IMR-90 (cell line): ENCODE data around the gene TSPAN31. TPM values are rescaled to one million over a fixed set of nuclear protein-coding genes. Genes with fewer than 3 reads are reported as not detected.

Experiments used
- ATAC-seq: fragments of 200-7000 bp; cut with Tn5 transposase; 2 replicates; pipeline ENCODE4 v1.9.1; 2020; ENCODE audit warnings: low read depth, mild to moderate bottlenecking, moderate library complexity
- BruUV-seq: library from RNA; stranded (reverse); fragments of 400-500 nt; replicated peaks from 2 replicates; lab custom pipeline; 2021; lab: Mats Ljungman, UMichigan
- CTCF ChIA-PET: fragments of 300-600 bp; formaldehyde crosslinking; extraction: SDS; loops from one replicate; lab custom pipeline; 2021; ENCODE audit warnings: antibody characterized with exemption; lab: Yijun Ruan, JAX
- POLR2A ChIA-PET: fragments of 300-600 bp; sonication (Branson Sonifier 250); formaldehyde crosslinking; loops from one replicate; lab custom pipeline; 2022; ENCODE audit warnings: antibody characterized with exemption; ENCODE audit not compliant: unreplicated experiment; lab: Charles Lee
- DNase-seq: peaks from one replicate; pipeline ENCODE4 v3.0.0; 2013
- H2AFZ ChIP-seq: replicated peaks from 2 replicates; pipeline ENCODE3; 2013; ENCODE audit warnings: low read length, mild to moderate bottlenecking; ENCODE audit not compliant: poor library complexity
- H2AK5ac ChIP-seq: 2 replicates; pipeline ENCODE4 v1.6.1; 2013; ENCODE audit warnings: low read depth, low read length, inconsistent platforms
- H2AK9ac ChIP-seq: replicated peaks from 2 replicates; pipeline ENCODE3; 2013; ENCODE audit warnings: mild to moderate bottlenecking, low read depth, low read length, moderate library complexity; ENCODE audit not compliant: poor library complexity
- H2BK120ac ChIP-seq: 2 replicates; pipeline ENCODE4 v1.6.1; 2013; ENCODE audit warnings: low read depth, low read length, inconsistent platforms
- H2BK15ac ChIP-seq: 3 replicates; pipeline ENCODE4 v1.6.1; 2013; ENCODE audit warnings: low read depth, low read length, inconsistent platforms
- H2BK20ac ChIP-seq: 2 replicates; pipeline ENCODE4 v1.6.1; 2013; ENCODE audit warnings: low read depth, mild to moderate bottlenecking, inconsistent platforms, low read length, moderate library complexity
- H2BK5ac ChIP-seq: 2 replicates; pipeline ENCODE4 v1.6.1; 2013; ENCODE audit warnings: mild to moderate bottlenecking, low read depth, low read length, inconsistent platforms; ENCODE audit not compliant: poor library complexity, severe bottlenecking
- H3K14ac ChIP-seq: replicated peaks from 2 replicates; pipeline ENCODE4 v1.6.1; 2013; ENCODE audit warnings: low read depth, low read length, inconsistent platforms
- H3K18ac ChIP-seq: 2 replicates; pipeline ENCODE4 v1.6.1; 2013; ENCODE audit warnings: low read depth, low read length, control low read depth
- H3K23ac ChIP-seq: 2 replicates; pipeline ENCODE4 v1.6.1; 2013; ENCODE audit warnings: low read depth, low read length, inconsistent platforms
- H3K27ac ChIP-seq: 2 replicates; pipeline ENCODE4 v1.5.1; 2013; ENCODE audit warnings: mild to moderate bottlenecking, control low read depth, low read length; ENCODE audit not compliant: insufficient read depth
- H3K27me3 ChIP-seq: 2 replicates; pipeline ENCODE4 v1.6.1; 2013; ENCODE audit warnings: low read length; ENCODE audit not compliant: control insufficient read depth, insufficient read depth
- H3K36me3 ChIP-seq: 2 replicates; pipeline ENCODE4 v1.6.1; 2013; ENCODE audit warnings: low read length, mixed read lengths; ENCODE audit not compliant: control insufficient read depth, insufficient read depth
- H3K4ac ChIP-seq: 2 replicates; pipeline ENCODE4 v1.6.1; 2013; ENCODE audit warnings: low read depth, low read length, inconsistent platforms
- H3K4me1 ChIP-seq: 2 replicates; pipeline ENCODE4 v1.6.1; 2013; ENCODE audit warnings: low read length, mixed read lengths; ENCODE audit not compliant: control insufficient read depth, insufficient read depth
- H3K4me2 ChIP-seq: 2 replicates; pipeline ENCODE4 v1.6.1; 2013; ENCODE audit warnings: low read depth, mild to moderate bottlenecking, control low read depth, low read length, moderate library complexity
- H3K4me3 ChIP-seq: 2 replicates; pipeline ENCODE4 v1.5.1; 2013; ENCODE audit warnings: low read depth, mild to moderate bottlenecking, control low read depth, low read length, moderate library complexity; ENCODE audit not compliant: insufficient read depth
- H3K56ac ChIP-seq: 2 replicates; pipeline ENCODE4 v1.6.1; 2013; ENCODE audit warnings: low read length, inconsistent platforms; ENCODE audit not compliant: insufficient read depth; ENCODE audit errors: extremely low read depth
- H3K79me1 ChIP-seq, 2 experiments: 2 replicates each; pipeline ENCODE4 v1.6.1; 2013; ENCODE audit warnings: low read length in 2 of 2, inconsistent platforms in 1 of 2, low read depth in 1 of 2
- H3K9ac ChIP-seq: 2 replicates; pipeline ENCODE4 v1.6.1; 2013; ENCODE audit warnings: low read depth, low read length, control low read depth
- H3K9me1 ChIP-seq: 2 replicates; pipeline ENCODE4 v1.6.1; 2013; ENCODE audit warnings: low read length, inconsistent platforms; ENCODE audit not compliant: insufficient read depth
- H3K9me3 ChIP-seq: 2 replicates; pipeline ENCODE4 v1.6.1; 2013; ENCODE audit warnings: low read length; ENCODE audit not compliant: control insufficient read depth, insufficient read depth
- H4K20me1 ChIP-seq: 2 replicates; pipeline ENCODE4 v1.6.1; 2013; ENCODE audit warnings: low read length, inconsistent platforms; ENCODE audit not compliant: insufficient read depth
- H4K5ac ChIP-seq: 2 replicates; pipeline ENCODE4 v1.6.1; 2013; ENCODE audit warnings: mild to moderate bottlenecking, low read depth, low read length, control low read depth
- H4K8ac ChIP-seq, 2 experiments: 2 replicates each; pipeline ENCODE4 v1.6.1; 2013; ENCODE audit warnings: low read depth in 2 of 2, low read length in 2 of 2, control low read depth in 1 of 2, inconsistent platforms in 1 of 2
- H4K91ac ChIP-seq: 2 replicates; pipeline ENCODE4 v1.6.1; 2013; ENCODE audit warnings: low read depth, low read length, inconsistent platforms; ENCODE audit not compliant: insufficient read depth
- BHLHE40 ChIP-seq: fragments of 150-350 bp; IDR thresholded peaks from 2 replicates; pipeline ENCODE4 v1.6.1; 2016; ENCODE audit warnings: mild to moderate bottlenecking, low read depth, low read length
- CEBPB ChIP-seq: IDR thresholded peaks from 2 replicates; pipeline ENCODE4 v1.6.1; 2012; ENCODE audit warnings: low read depth, low read length, improper control_type of control experiment
- CHD1 ChIP-seq: IDR thresholded peaks from 2 replicates; pipeline ENCODE4 v1.6.1; 2012; ENCODE audit warnings: low read depth, low read length, improper control_type of control experiment
- CTCF ChIP-seq: conservative IDR thresholded peaks from 2 replicates; pipeline ENCODE4 v1.5.1; 2012; ENCODE audit warnings: mild to moderate bottlenecking, low read depth, low read length, improper control_type of control experiment
- FOS ChIP-seq: fragments of 150-350 bp; IDR thresholded peaks from 2 replicates; pipeline ENCODE4 v1.6.1; 2016; ENCODE audit warnings: low read depth, low read length
- MAFK ChIP-seq: IDR thresholded peaks from 2 replicates; pipeline ENCODE4 v1.6.1; 2012; ENCODE audit warnings: low read depth, low read length, improper control_type of control experiment
- MAZ ChIP-seq: IDR thresholded peaks from 2 replicates; pipeline ENCODE4 v1.6.1; 2012; ENCODE audit warnings: low read depth, mild to moderate bottlenecking, low read length, improper control_type of control experiment, moderate library complexity, borderline replicate concordance
- MXI1 ChIP-seq: IDR thresholded peaks from 2 replicates; pipeline ENCODE4 v1.6.1; 2012; ENCODE audit warnings: low read depth, mild to moderate bottlenecking, low read length, moderate library complexity, borderline replicate concordance
- NFE2L2 ChIP-seq: fragments of 150-350 bp; IDR thresholded peaks from 2 replicates; pipeline ENCODE4 v1.6.1; 2016; ENCODE audit warnings: low read depth, mild to moderate bottlenecking, low read length
- POLR2A ChIP-seq: IDR thresholded peaks from 2 replicates; pipeline ENCODE4 v1.6.1; 2012; ENCODE audit warnings: mild to moderate bottlenecking, low read depth, low read length
- RAD21 ChIP-seq: IDR thresholded peaks from 2 replicates; pipeline ENCODE4 v1.6.1; 2012; ENCODE audit warnings: low read length, improper control_type of control experiment
- RCOR1 ChIP-seq: IDR thresholded peaks from 2 replicates; pipeline ENCODE4 v1.6.1; 2012; ENCODE audit warnings: mild to moderate bottlenecking, low read length, improper control_type of control experiment; ENCODE audit not compliant: insufficient replicate concordance
- RFX5 ChIP-seq: IDR thresholded peaks from 2 replicates; pipeline ENCODE4 v1.8.0; 2012; ENCODE audit warnings: low read depth, mild to moderate bottlenecking, low read length, moderate library complexity
- SMC3 ChIP-seq: fragments of 150-350 bp; IDR thresholded peaks from 2 replicates; pipeline ENCODE4 v1.6.1; 2016; ENCODE audit warnings: low read depth, mild to moderate bottlenecking, antibody characterized with exemption, low read length, moderate library complexity
- USF2 ChIP-seq: fragments of 150-350 bp; IDR thresholded peaks from 2 replicates; pipeline ENCODE4 v1.6.1; 2017; ENCODE audit warnings: mild to moderate bottlenecking, antibody characterized with exemption, low read length, low read depth
- WGBS, 2 experiments: methylation state at CpG; one replicate each; pipeline versions ENCODE4 v1.1.5 to v1.1.7; 2013; ENCODE audit warnings: missing lambda C conversion rate in 2 of 2; ENCODE audit not compliant: insufficient read length in 1 of 2; ENCODE audit errors: extremely low coverage in 2 of 2; 5-methylcytosine and 5-hydroxymethylcytosine counted together
- dilution Hi-C: fragments of 300-500 bp; cut with HindIII; formaldehyde crosslinking; loops from one replicate; pipeline ENCODE4 v1.14.3; 2018; ENCODE audit warnings: low sequenced_read_pairs; ENCODE audit not compliant: unreplicated experiment
- in situ Hi-C: fragments of 300-500 bp; cut with MboI; formaldehyde crosslinking; loops from 3 replicates; pipeline ENCODE4 v1.14.3; 2019; ENCODE audit warnings: low sequenced_read_pairs, inconsistent platforms, mixed read lengths
- intact Hi-C: fragments of 100-400 bp; cut with micrococcal nuclease; formaldehyde crosslinking; loops from 2 replicates; pipeline ENCODE4 v1.10.0; 2022
- polyA plus RNA-seq, 3 experiments: library from polyadenylated mRNA; depleted of rRNA; stranded (reverse); fragments of >200 nt; gene quantifications; 2 replicates each; pipeline ENCODE4 v1.2.3, GENCODE V29; 2012; ENCODE audit warnings: low replicate concordance in 1 of 3
- total RNA-seq: library from RNA; depleted of rRNA; stranded (reverse); fragments of >200 nt; gene quantifications from 2 replicates; pipeline ENCODE4 v1.2.3, GENCODE V29; 2012

The TSPAN31 gene
- total and polyA plus RNA-seq, 2 of the 4 experiments (the other 2 are of a cell fraction): 12.3 to 71.2 TPM

GRCh38 chr12:57771236-57771872, 26.5 kb downstream of the TSPAN31 start:
- dilution Hi-C loops: no loop called here
- H3K4me1 ChIP-seq: peaks cover 7% of the 10 kb centered on the region; the same call in 1 of the 2 replicates
- peak overlapping the region; percentile 78 for H3K4me3 ChIP-seq
- ChIA-PET POLR2A (interaction anchor here (0.9 kb wide), 1 partner anchor 27 kb away, joined by 4 read pairs; the partner anchor contains the start of gene TSPAN31), CTCF (no interaction called here)
- peaks cover 9% of the 10 kb centered on the region for H3K9me1 ChIP-seq
- no peak overlapping the region for H3K18ac ChIP-seq
- peak overlapping the region; percentile 89 for H2AK5ac ChIP-seq
- 5% methylated on average over 8 of the region's 16 CpGs; no CpG with 5 or more reads in 1 of the 2 experiments for WGBS, 2 experiments
- H3K27me3 ChIP-seq: peaks cover 7% of the 10 kb centered on the region
- peak overlapping the region; percentile 78 for H2BK5ac ChIP-seq
- peaks cover 3% of the 10 kb centered on the region for H3K36me3 ChIP-seq
- peak; percentile 81 for ATAC-seq
- H3K4ac ChIP-seq: peak overlapping the region; percentile 98; the same call in 1 of the 2 replicates
- peak; percentile 90 for DNase-seq
- no peak overlapping the region for H2BK20ac ChIP-seq
- H4K5ac ChIP-seq: peak overlapping the region; percentile 68
- no peaks in the 10 kb centered on the region for H3K9me3 ChIP-seq
- TSS peak; percentile 44 for BruUV-seq
- peak overlapping the region; percentile 99 for H2AFZ ChIP-seq
- peak overlapping the region; percentile 95 for H3K14ac ChIP-seq
- H2BK120ac ChIP-seq: peak overlapping the region; percentile 86; the same call in 1 of the 2 replicates
- intact Hi-C loops: no loop called here
- H3K56ac ChIP-seq: peak overlapping the region; percentile 68; the same call in 1 of the 2 replicates
- H3K27ac ChIP-seq: peak overlapping the region; percentile 82
- H2BK15ac ChIP-seq: no peak overlapping the region
- in situ Hi-C loops: no loop called here
- peak overlapping the region; percentile 70 for H3K9ac ChIP-seq
- H3K4me2 ChIP-seq: peak overlapping the region; percentile 83
- H4K91ac ChIP-seq: peak overlapping the region; percentile 95
- peaks cover 16 to 28% of the 10 kb centered on the region in 2 experiments; a peak in 3 of 4 replicates for H3K79me1 ChIP-seq
- H4K8ac ChIP-seq: peak overlapping the region; percentile 93 to 99
- H2AK9ac ChIP-seq: peak overlapping the region; percentile 97
- H3K23ac ChIP-seq: peak overlapping the region; percentile 74; the same call in 1 of the 2 replicates
- H4K20me1 ChIP-seq: no peaks in the 10 kb centered on the region
- no peak for TF ChIP-seq RAD21
- TF ChIP-seq MAFK: no peak
- TF ChIP-seq MXI1: no peak
- TF ChIP-seq CEBPB: no peak
- TF ChIP-seq RCOR1: no peak
- no peak for TF ChIP-seq USF2
- no peak for TF ChIP-seq FOS
- no peak for TF ChIP-seq SMC3
- no peak for TF ChIP-seq POLR2A
- no peak for TF ChIP-seq CTCF
- TF ChIP-seq BHLHE40: no peak
- TF ChIP-seq NFE2L2: no peak
- no peak for TF ChIP-seq CHD1
- no peak for TF ChIP-seq RFX5
- TF ChIP-seq MAZ: no peak
